HG03378 (cell line): ENCODE data around the gene EZR.
A peak's percentile ranks its signal among the peaks of the same experiment; 100 is the strongest.
"Not testable (repeated sequence)": the region's sequence is repeated elsewhere in the genome, so short reads cannot be mapped to it uniquely, and the experiment has no call there.

ENCODE experiments used
- ATAC-seq: cut with Tn5 transposase; IDR thresholded peaks from one replicate; pipeline ENCODE4 v1.9.1; 2021; ENCODE audit warnings: mild to moderate bottlenecking, moderate library complexity; ENCODE audit not compliant: unreplicated experiment

EZR gene

GRCh38 chr6:158843751-158844683 lies 24.8 kb upstream of the EZR start:
- ATAC-seq, result no peak

- ATAC-seq, result no peak
Observed at GRCh38 chr6:158841358-158841757, 22.2 kb upstream of the EZR start.

GRCh38 chr6:158840465-158840864 lies 21.3 kb upstream of the EZR start:
- no peak for ATAC-seq

GRCh38 chr6:158839796-158840195 lies 20.6 kb upstream of the EZR start:
- no peak for ATAC-seq

- ATAC-seq, result not testable (repeated sequence)
Observed at GRCh38 chr6:158838790-158839189, 19.6 kb upstream of the EZR start.

GRCh38 chr6:158837684-158838625 lies 18.8 kb upstream of the EZR start:
- ATAC-seq, result no peak

- no peak for ATAC-seq
Observed at GRCh38 chr6:158836625-158837311, 17.6 kb upstream of the EZR start.

- ATAC-seq, result no peak
Observed at GRCh38 chr6:158835616-158836221, 16.6 kb upstream of the EZR start.

GRCh38 chr6:158834675-158835385 lies 15.7 kb upstream of the EZR start:
- no peak for ATAC-seq

- ATAC-seq, result not testable (repeated sequence)
Observed at GRCh38 chr6:158832807-158833206, 13.6 kb upstream of the EZR start.

- ATAC-seq, result no peak
Observed at GRCh38 chr6:158832026-158832425, 12.9 kb upstream of the EZR start.

GRCh38 chr6:158831571-158831970 lies 12.4 kb upstream of the EZR start:
- no peak for ATAC-seq

- no peak for ATAC-seq
Observed at GRCh38 chr6:158830736-158831135, 11.6 kb upstream of the EZR start.

GRCh38 chr6:158828807-158829206 lies 9.6 kb upstream of the EZR start:
- no peak for ATAC-seq

- peak; percentile 61 for ATAC-seq
Observed at GRCh38 chr6:158826819-158827501, 7.8 kb upstream of the EZR start.

GRCh38 chr6:158825951-158826306 lies 6.8 kb upstream of the EZR start:
- no peak for ATAC-seq

- ATAC-seq, result no peak
Observed at GRCh38 chr6:158825038-158825950, 6.1 kb upstream of the EZR start.

GRCh38 chr6:158823616-158824015 lies 4.4 kb upstream of the EZR start:
- ATAC-seq, result not testable (repeated sequence)
